Measurements from ENCODE around the gene AGTRAP.

Gene AGTRAP

DNA sequence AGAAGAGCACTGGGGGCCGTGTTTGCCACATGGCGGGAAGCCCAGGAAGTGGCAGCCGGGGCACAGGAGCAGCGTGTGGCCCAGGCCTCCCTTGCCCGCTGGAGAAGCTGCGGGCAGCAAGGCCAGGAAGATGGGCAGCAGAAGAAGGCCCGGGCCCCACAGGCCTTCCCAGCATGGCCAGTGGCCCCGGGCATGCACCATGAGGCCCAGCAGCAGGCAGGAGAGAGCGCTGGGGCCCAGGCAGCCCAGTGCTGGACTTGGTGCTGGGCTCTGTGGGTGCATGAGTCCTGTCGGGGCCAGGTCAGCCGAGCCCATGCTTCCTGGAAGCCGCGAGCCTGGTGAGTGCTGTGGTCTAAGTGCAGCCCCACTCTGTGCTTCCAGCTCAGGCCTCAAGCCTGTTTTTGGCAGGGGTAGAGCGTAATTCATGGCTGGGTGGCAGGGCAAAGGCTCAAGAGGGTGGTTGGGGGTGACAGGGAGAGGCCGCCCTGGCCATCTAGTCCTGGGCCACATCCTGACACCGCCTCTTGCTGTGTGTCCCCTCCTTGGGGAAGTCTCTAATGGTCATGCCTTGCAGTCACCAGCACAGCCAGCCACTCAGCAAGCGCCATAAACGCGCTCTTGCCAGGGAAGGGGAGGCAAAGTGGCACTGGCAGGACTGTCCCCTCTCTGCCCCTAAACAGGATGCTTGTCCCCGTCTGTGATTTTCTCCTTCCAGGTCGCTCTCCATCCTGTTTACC lies 48.5 kb downstream of the AGTRAP start:
- Histone ChIP-seq H3K27me3 (ENCODE audit: insufficient read depth, low read length) (no peaks in the 10 kb centered on the region), H3K27ac (ENCODE audit: low read depth, low read length) (no peak overlapping the region), H3K4me2 (ENCODE audit: low read length) (peak overlapping the region; percentile 20), H4K8ac (ENCODE audit: low read depth, low read length) (peak overlapping the region; percentile 5), H2BK12ac (ENCODE audit: low read length) (no peak overlapping the region), H2BK5ac (ENCODE audit: low read depth, low read length, poor library complexity) (no peak overlapping the region), H2AFZ (ENCODE audit: insufficient read depth, low read length, poor library complexity) (no peak overlapping the region), H3K23ac (ENCODE audit: low read length) (no peak overlapping the region), H3K4me3 (ENCODE audit: low read depth, low read length) (peak overlapping the region; percentile 37), H4K12ac (ENCODE audit: low read depth, low read length) (no peak overlapping the region), H3K9me3 (ENCODE audit: insufficient read depth, low read depth, low read length) (peaks cover 3% of the 10 kb centered on the region), H3K14ac (ENCODE audit: low read length) (no peak overlapping the region), H3K4ac (ENCODE audit: low read depth, low read length) (no peak overlapping the region), H3K36me3 (ENCODE audit: control insufficient read depth in 1 of 2, insufficient read depth in 2 of 2, low read length in 2 of 2) (no peaks in the 10 kb centered on the region), H4K91ac (ENCODE audit: low read depth, low read length) (no peak overlapping the region), H3K9ac (ENCODE audit: low read length) (no peak overlapping the region), H3K18ac (ENCODE audit: low read length) (no peak overlapping the region), H2AK5ac (ENCODE audit: low read length) (peak overlapping the region; percentile 24), H3K4me1 (ENCODE audit: control insufficient read depth in 1 of 2, insufficient read depth in 2 of 2, low read length in 2 of 2) (peaks cover 17 to 22% of the 10 kb centered on the region in 2 experiments), H3K79me1 (ENCODE audit: low read length) (peaks cover 10% of the 10 kb centered on the region), H3K79me2 (ENCODE audit: control insufficient read depth, insufficient read depth, low read length, poor library complexity) (no peaks in the 10 kb centered on the region), H2BK120ac (ENCODE audit: insufficient read depth, low read length, poor library complexity) (no peak overlapping the region)
- no CpG with 5 or more reads among the region's 21 CpGs for WGBS (ENCODE audit: extremely low coverage, insufficient coverage, insufficient read length)
- no peak for DNase-seq

DNA sequence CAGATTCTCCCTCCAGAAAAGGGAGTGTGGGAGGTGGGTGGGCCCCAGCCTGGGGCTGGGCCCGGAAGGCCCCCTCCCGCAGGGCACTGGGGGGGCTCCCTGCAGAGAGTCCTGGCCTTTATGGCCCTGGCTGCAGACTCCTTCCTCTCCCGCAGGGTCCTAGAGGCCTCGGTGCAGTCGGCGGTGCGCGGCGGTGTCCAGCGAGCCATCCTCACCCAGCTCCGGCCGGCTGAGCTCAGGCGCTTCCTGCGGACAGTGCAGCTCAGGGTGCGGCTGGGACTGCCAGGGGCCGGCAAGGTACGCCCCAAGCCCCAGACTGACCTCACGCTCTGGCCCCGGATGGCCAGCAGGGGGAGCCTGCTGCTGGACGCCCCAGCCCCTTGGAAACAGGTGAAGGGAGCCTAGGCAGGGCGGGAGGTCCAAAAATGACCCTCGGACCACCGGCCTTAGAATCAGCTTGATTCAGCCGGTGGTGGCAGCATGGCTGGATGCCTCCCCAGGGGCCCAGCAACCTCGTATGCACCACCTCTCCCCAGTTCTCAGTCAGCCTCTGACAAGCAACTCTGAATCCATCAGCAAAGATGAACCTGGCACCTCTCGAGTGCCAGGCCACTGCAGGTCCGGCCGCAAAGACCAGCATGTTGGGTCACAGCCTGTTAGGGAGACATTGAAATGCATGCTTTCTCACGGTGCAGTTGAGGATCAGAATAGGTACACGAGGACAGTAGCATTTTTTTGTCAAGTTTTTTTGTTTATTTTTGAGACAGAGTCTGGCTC lies 49.2 kb downstream of the AGTRAP start:
- Histone ChIP-seq H2AK5ac (ENCODE audit: low read length) (no peak overlapping the region), H3K4me1 (ENCODE audit: control insufficient read depth in 1 of 2, insufficient read depth in 2 of 2, low read length in 2 of 2) (peaks cover 17 to 22% of the 10 kb centered on the region in 2 experiments), H3K14ac (ENCODE audit: low read length) (no peak overlapping the region), H2BK120ac (ENCODE audit: insufficient read depth, low read length, poor library complexity) (no peak overlapping the region), H4K91ac (ENCODE audit: low read depth, low read length) (no peak overlapping the region), H3K9ac (ENCODE audit: low read length) (no peak overlapping the region), H4K12ac (ENCODE audit: low read depth, low read length) (no peak overlapping the region), H3K18ac (ENCODE audit: low read length) (no peak overlapping the region), H3K9me3 (ENCODE audit: insufficient read depth, low read depth, low read length) (no peaks in the 10 kb centered on the region), H2AFZ (ENCODE audit: insufficient read depth, low read length, poor library complexity) (peak overlapping the region; percentile 6), H2BK5ac (ENCODE audit: low read depth, low read length, poor library complexity) (no peak overlapping the region), H2BK12ac (ENCODE audit: low read length) (no peak overlapping the region), H3K36me3 (ENCODE audit: control insufficient read depth in 1 of 2, insufficient read depth in 2 of 2, low read length in 2 of 2) (peaks cover 4% of the 10 kb centered on the region in 2 experiments), H4K8ac (ENCODE audit: low read depth, low read length) (peak overlapping the region; percentile 15), H3K4me3 (ENCODE audit: low read depth, low read length) (no peak overlapping the region), H3K79me2 (ENCODE audit: control insufficient read depth, insufficient read depth, low read length, poor library complexity) (no peaks in the 10 kb centered on the region), H3K27ac (ENCODE audit: low read depth, low read length) (no peak overlapping the region), H3K4ac (ENCODE audit: low read depth, low read length) (no peak overlapping the region), H3K23ac (ENCODE audit: low read length) (no peak overlapping the region), H3K79me1 (ENCODE audit: low read length) (peaks cover 10% of the 10 kb centered on the region), H3K4me2 (ENCODE audit: low read length) (peak overlapping the region; percentile 20), H3K27me3 (ENCODE audit: insufficient read depth, low read length) (no peaks in the 10 kb centered on the region)
- no CpG with 5 or more reads among the region's 30 CpGs for WGBS (ENCODE audit: extremely low coverage, insufficient coverage, insufficient read length)
- DNase-seq: peak; percentile 54 to 69

DNA sequence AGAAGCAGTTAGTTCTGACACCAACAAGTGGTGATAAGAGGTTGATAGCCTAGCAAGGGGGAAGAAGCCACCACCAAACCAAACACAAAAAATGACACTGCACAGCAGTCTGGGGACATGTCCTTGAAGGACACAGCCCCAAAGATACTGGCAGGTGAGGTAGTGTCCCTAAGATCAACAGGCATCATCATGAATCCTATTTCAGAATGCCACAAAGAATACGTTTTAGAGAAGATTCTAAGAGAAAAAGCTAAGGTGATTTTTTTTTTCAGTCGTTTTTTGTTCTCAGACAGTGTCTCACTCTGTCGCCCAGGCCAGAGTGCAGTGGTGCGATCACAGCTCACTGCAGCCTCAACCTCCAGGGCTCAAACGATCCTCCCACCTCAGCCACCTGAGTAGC lies 50.2 kb downstream of the AGTRAP start:
- Histone ChIP-seq H3K4me3 (ENCODE audit: low read depth, low read length) (no peak overlapping the region), H3K27ac (ENCODE audit: low read depth, low read length) (no peak overlapping the region), H3K9me3 (ENCODE audit: insufficient read depth, low read depth, low read length) (no peaks in the 10 kb centered on the region), H3K23ac (ENCODE audit: low read length) (no peak overlapping the region), H2AK5ac (ENCODE audit: low read length) (no peak overlapping the region), H2BK5ac (ENCODE audit: low read depth, low read length, poor library complexity) (no peak overlapping the region), H3K36me3 (ENCODE audit: control insufficient read depth in 1 of 2, insufficient read depth in 2 of 2, low read length in 2 of 2) (peaks cover 12 to 13% of the 10 kb centered on the region in 2 experiments), H3K4me1 (ENCODE audit: control insufficient read depth in 1 of 2, insufficient read depth in 2 of 2, low read length in 2 of 2) (peaks cover 14 to 19% of the 10 kb centered on the region in 2 experiments), H4K12ac (ENCODE audit: low read depth, low read length) (no peak overlapping the region), H2AFZ (ENCODE audit: insufficient read depth, low read length, poor library complexity) (no peak overlapping the region), H3K4me2 (ENCODE audit: low read length) (no peak overlapping the region), H3K4ac (ENCODE audit: low read depth, low read length) (no peak overlapping the region), H3K79me2 (ENCODE audit: control insufficient read depth, insufficient read depth, low read length, poor library complexity) (no peaks in the 10 kb centered on the region), H3K14ac (ENCODE audit: low read length) (no peak overlapping the region), H2BK12ac (ENCODE audit: low read length) (no peak overlapping the region), H3K79me1 (ENCODE audit: low read length) (peaks cover 8% of the 10 kb centered on the region), H2BK120ac (ENCODE audit: insufficient read depth, low read length, poor library complexity) (no peak overlapping the region), H3K9ac (ENCODE audit: low read length) (no peak overlapping the region), H3K18ac (ENCODE audit: low read length) (no peak overlapping the region), H4K91ac (ENCODE audit: low read depth, low read length) (no peak overlapping the region), H3K27me3 (ENCODE audit: insufficient read depth, low read length) (no peaks in the 10 kb centered on the region), H4K8ac (ENCODE audit: low read depth, low read length) (no peak overlapping the region)
- no peak for DNase-seq
- WGBS (ENCODE audit: extremely low coverage, insufficient coverage, insufficient read length): no CpG with 5 or more reads among the region's 5 CpGs

DNA sequence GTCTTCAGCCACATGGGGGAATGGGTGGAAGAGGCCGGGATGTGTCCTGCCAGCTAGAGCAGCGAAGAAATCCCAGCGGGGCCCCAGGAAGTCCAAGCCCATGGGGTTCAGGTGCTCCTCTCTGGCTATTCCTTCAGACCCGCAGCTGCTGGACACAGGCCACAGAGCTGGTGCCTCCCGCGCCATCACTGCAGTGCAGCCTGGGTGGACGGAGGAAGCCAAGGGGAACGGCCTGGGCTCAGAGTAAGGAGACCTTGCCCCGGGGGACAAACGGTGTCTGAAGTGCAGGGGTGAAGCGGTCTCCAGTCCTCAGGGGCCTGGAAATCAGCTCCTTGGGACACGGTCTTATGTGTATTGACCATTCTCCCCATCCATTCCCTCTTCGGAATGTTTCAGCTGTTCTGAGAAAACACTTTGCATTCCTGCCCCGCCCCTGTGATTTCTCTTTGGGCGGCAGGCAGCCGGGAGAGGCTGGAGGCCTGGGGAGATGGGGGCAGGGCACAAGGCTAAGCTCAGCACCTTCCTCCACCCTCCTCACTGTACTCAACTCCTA lies 51.4 kb downstream of the AGTRAP start:
- H3K14ac ChIP-seq (ENCODE audit: low read length): peak overlapping the region; percentile 13
- peak overlapping the region; percentile 44 for H2BK12ac ChIP-seq (ENCODE audit: low read length)
- no peaks in the 10 kb centered on the region for H3K27me3 ChIP-seq (ENCODE audit: insufficient read depth, low read length)
- H2AFZ ChIP-seq (ENCODE audit: insufficient read depth, low read length, poor library complexity): peak overlapping the region; percentile 20
- peak overlapping the region; percentile 44 for H4K91ac ChIP-seq (ENCODE audit: low read depth, low read length)
- H2BK120ac ChIP-seq (ENCODE audit: insufficient read depth, low read length, poor library complexity): peak overlapping the region; percentile 6
- H3K36me3 ChIP-seq (ENCODE audit: control insufficient read depth in 1 of 2, insufficient read depth in 2 of 2, low read length in 2 of 2): peaks cover 13 to 16% of the 10 kb centered on the region in 2 experiments
- peak overlapping the region; percentile 32 for H2AK5ac ChIP-seq (ENCODE audit: low read length)
- no peak overlapping the region for H3K9ac ChIP-seq (ENCODE audit: low read length)
- H3K79me1 ChIP-seq (ENCODE audit: low read length): peaks cover 8% of the 10 kb centered on the region
- peak overlapping the region; percentile 48 for H3K18ac ChIP-seq (ENCODE audit: low read length)
- no peak overlapping the region for H2BK5ac ChIP-seq (ENCODE audit: low read depth, low read length, poor library complexity)
- no peaks in the 10 kb centered on the region for H3K79me2 ChIP-seq (ENCODE audit: control insufficient read depth, insufficient read depth, low read length, poor library complexity)
- peaks cover 1% of the 10 kb centered on the region for H3K9me3 ChIP-seq (ENCODE audit: insufficient read depth, low read depth, low read length)
- WGBS (ENCODE audit: extremely low coverage, insufficient coverage, insufficient read length): no CpG with 5 or more reads among the region's 16 CpGs
- H3K4me3 ChIP-seq (ENCODE audit: low read depth, low read length): no peak overlapping the region
- peak; percentile 70 to 79 for DNase-seq
- peak overlapping the region; percentile 19 for H4K8ac ChIP-seq (ENCODE audit: low read depth, low read length)
- H3K4me1 ChIP-seq (ENCODE audit: control insufficient read depth in 1 of 2, insufficient read depth in 2 of 2, low read length in 2 of 2): peaks cover 16 to 26% of the 10 kb centered on the region in 2 experiments
- H3K4me2 ChIP-seq (ENCODE audit: low read length): peak overlapping the region; percentile 23
- peak overlapping the region; percentile 8 for H3K27ac ChIP-seq (ENCODE audit: low read depth, low read length)
- H3K23ac ChIP-seq (ENCODE audit: low read length): no peak overlapping the region
- peak overlapping the region; percentile 18 for H4K12ac ChIP-seq (ENCODE audit: low read depth, low read length)
- H3K4ac ChIP-seq (ENCODE audit: low read depth, low read length): no peak overlapping the region
